Measurements from ENCODE around the gene COPS8. TPM values are rescaled to one million over a fixed set of nuclear protein-coding genes. Genes with fewer than 3 reads are reported as not detected.

The COPS8 gene
- total RNA-seq, 1 donor from 2014 or later, result 97.1 TPM

DNA sequence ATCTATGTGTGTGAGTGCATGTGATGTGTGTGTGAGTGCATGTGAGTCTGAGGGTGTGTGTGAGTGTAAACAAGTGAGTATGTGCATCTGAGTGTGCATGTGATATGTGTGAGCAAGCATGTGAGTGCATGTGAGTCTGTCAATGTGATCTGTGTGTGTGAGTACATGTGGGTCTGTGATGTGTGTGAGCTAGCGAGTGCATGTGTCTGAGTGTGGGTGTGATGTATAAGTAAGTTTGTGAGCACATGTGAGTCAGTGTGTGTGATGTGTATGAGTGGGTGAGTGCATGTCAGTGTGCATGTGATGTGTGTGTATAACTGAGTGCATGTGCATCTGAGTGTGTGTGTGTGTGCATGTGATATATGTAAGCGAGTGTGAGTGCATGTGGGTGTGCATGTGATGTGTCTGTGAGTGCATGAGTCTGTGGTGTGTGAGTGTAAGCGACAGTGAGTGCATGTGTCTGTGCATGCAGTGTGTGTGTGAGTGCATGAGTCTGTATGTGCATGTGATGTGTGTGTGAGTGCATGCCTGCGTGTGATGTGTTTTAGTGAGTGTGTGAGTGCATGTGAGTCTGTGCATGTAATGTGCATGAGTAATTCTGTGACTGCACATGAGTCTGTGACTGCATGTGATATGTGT, 44.1 kb downstream of the COPS8 start:
- H3K36me3 Mint-ChIP-seq (ENCODE audit: low read depth, unreplicated experiment), result no peaks in the 10 kb centered on the region
- peaks cover 2% of the 10 kb centered on the region for H3K27me3 Mint-ChIP-seq (ENCODE audit: unreplicated experiment)
- no peak for DNase-seq (ENCODE audit: low spot score)
- TF ChIP-seq, protein P1, sequence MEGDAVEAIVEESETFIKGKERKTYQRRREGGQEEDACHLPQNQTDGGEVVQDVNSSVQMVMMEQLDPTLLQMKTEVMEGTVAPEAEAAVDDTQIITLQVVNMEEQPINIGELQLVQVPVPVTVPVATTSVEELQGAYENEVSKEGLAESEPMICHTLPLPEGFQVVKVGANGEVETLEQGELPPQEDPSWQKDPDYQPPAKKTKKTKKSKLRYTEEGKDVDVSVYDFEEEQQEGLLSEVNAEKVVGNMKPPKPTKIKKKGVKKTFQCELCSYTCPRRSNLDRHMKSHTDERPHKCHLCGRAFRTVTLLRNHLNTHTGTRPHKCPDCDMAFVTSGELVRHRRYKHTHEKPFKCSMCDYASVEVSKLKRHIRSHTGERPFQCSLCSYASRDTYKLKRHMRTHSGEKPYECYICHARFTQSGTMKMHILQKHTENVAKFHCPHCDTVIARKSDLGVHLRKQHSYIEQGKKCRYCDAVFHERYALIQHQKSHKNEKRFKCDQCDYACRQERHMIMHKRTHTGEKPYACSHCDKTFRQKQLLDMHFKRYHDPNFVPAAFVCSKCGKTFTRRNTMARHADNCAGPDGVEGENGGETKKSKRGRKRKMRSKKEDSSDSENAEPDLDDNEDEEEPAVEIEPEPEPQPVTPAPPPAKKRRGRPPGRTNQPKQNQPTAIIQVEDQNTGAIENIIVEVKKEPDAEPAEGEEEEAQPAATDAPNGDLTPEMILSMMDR (IDR thresholded peaks at IDR 0.05; ENCODE audit: unreplicated experiment), result no peak
- no peak overlapping the region for H3K27ac Mint-ChIP-seq (ENCODE audit: unreplicated experiment)
- H3K9me3 Mint-ChIP-seq (ENCODE audit: unreplicated experiment), result no peaks in the 10 kb centered on the region
- no peak overlapping the region for H3K4me3 Mint-ChIP-seq (ENCODE audit: unreplicated experiment)
- H3K4me1 Mint-ChIP-seq (ENCODE audit: unreplicated experiment), result no peaks in the 10 kb centered on the region

DNA sequence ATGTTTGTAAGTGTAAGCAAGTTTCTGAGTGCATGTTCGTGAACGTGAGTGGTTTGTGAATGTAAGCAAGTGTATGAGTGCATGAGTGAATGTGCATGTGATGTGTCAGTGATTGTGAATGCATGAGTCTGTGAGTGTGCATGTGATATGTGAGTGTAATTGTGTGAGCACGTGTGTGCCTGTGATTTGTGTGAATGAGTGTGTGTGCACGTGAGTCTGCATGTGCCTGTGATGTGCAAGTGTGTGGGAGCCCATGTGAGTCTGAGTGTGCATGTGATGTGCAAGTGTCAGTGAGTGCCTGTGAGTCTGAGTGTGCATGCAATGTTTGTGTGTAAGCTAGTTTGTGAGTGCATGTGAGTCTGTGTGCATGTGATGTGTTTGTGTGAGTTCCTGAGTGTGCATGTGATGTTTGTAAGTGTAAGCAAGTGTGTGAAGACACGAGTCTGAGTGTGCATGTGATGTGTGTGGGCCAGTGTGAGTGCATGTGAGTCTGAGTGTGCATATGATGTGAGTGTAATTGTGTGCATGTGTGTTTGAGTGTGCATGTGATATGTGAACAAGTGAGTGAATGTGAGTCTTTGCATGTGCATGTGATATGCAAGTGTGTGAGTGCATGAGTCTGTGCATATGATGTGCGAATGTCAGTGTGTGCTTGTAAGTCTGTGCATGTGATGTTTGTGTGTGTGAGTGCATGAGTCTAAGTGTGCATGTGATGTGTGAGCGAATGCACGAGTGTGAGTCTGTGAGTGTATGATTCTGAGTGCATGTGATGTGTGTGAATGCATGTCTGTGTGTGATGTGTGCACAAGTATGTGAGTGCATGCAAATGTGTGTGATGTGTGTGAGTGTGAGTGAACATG, 45.1 kb downstream of the COPS8 start:
- Mint-ChIP-seq H3K36me3 (ENCODE audit: low read depth, unreplicated experiment) (no peaks in the 10 kb centered on the region), H3K9me3 (ENCODE audit: unreplicated experiment) (no peaks in the 10 kb centered on the region), H3K4me1 (ENCODE audit: unreplicated experiment) (no peaks in the 10 kb centered on the region), H3K27ac (ENCODE audit: unreplicated experiment) (no peak overlapping the region), H3K4me3 (ENCODE audit: unreplicated experiment) (no peak overlapping the region), H3K27me3 (ENCODE audit: unreplicated experiment) (no peaks in the 10 kb centered on the region)
- TF ChIP-seq, protein P1 (IDR thresholded peaks at IDR 0.05; ENCODE audit: unreplicated experiment), result no peak
- no peak for DNase-seq (ENCODE audit: low spot score)

DNA sequence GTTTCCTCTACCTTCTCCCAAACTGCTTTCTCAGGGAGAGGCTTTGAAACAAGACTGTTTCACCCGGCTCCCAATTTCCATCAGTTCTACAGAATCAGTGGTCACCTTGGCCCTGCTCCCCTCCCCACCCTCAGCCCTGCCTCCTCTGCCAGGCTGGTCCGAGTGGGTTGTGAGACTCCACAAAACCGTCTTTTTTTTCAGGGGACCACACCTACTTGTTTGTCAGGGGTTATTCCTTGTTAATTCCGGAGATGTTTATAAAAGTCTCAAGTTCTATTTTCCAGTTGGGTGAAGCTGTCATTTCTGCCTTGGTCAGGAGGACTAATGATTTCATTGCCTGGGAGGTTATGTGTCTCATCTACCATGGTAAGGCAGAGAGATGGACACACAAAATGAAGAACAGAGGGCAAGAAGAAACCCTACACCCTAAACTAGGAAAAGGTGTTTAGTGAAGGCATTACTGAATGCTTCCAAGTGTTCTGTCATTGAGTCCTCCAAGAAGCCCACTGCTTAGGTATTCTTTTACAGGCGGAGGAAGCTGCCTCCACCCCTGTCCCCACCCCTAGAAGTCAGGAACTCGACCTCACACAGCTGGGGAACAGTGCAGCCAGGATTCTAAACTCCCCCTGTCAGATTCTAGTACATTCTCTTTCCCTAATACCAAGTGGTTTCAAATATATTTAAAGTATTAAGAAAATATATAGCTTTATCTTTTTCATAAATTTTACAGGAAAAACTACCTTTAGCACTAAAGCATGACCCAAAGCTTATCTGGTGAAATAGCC, 46.3 kb downstream of the COPS8 start:
- TF ChIP-seq, protein P1 (IDR thresholded peaks at IDR 0.05; ENCODE audit: unreplicated experiment), result no peak
- Mint-ChIP-seq H3K9me3 (ENCODE audit: unreplicated experiment) (no peaks in the 10 kb centered on the region), H3K27ac (ENCODE audit: unreplicated experiment) (no peak overlapping the region), H3K27me3 (ENCODE audit: unreplicated experiment) (no peaks in the 10 kb centered on the region), H3K4me1 (ENCODE audit: unreplicated experiment) (no peaks in the 10 kb centered on the region), H3K36me3 (ENCODE audit: low read depth, unreplicated experiment) (no peaks in the 10 kb centered on the region), H3K4me3 (ENCODE audit: unreplicated experiment) (no peak overlapping the region)
- no peak for DNase-seq (ENCODE audit: low spot score)

DNA sequence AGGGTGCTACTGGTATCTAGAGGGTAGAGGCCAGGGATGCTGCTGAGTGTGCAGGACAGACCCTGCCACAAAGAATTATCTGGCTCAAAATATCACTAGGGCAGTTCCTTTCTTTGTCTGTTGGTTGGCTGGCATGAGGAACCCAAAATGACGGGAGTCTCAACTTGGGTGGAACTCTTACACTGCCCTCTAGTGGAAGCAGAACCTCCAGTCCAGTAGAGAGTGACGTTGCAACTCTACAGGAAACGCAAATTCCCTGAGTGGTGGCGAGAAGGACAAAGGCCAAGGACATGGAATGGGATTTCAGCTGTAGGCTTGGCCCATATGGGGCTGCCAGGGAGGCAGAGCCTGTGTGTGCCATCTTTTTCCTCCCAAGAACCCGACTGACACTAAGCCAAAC, 47.1 kb downstream of the COPS8 start:
- H3K4me1 Mint-ChIP-seq (ENCODE audit: unreplicated experiment), result no peaks in the 10 kb centered on the region
- no peak overlapping the region for H3K4me3 Mint-ChIP-seq (ENCODE audit: unreplicated experiment)
- no peaks in the 10 kb centered on the region for H3K36me3 Mint-ChIP-seq (ENCODE audit: low read depth, unreplicated experiment)
- no peaks in the 10 kb centered on the region for H3K27me3 Mint-ChIP-seq (ENCODE audit: unreplicated experiment)
- H3K9me3 Mint-ChIP-seq (ENCODE audit: unreplicated experiment), result no peaks in the 10 kb centered on the region
- TF ChIP-seq, protein P1 (IDR thresholded peaks at IDR 0.05; ENCODE audit: unreplicated experiment), result peak; percentile 52
- H3K27ac Mint-ChIP-seq (ENCODE audit: unreplicated experiment), result no peak overlapping the region
- no peak for DNase-seq (ENCODE audit: low spot score)

All from endothelial cell (in vitro differentiated cells).